Measurements from ENCODE around the gene HS6ST3. TPM values are rescaled to one million over a fixed set of nuclear protein-coding genes. Genes with fewer than 3 reads are reported as not detected.
A peak's percentile ranks its signal among the peaks of the same experiment; 100 is the strongest.

The HS6ST3 gene
- polyA plus RNA-seq, 1 donor, result 1.4 TPM

DNA sequence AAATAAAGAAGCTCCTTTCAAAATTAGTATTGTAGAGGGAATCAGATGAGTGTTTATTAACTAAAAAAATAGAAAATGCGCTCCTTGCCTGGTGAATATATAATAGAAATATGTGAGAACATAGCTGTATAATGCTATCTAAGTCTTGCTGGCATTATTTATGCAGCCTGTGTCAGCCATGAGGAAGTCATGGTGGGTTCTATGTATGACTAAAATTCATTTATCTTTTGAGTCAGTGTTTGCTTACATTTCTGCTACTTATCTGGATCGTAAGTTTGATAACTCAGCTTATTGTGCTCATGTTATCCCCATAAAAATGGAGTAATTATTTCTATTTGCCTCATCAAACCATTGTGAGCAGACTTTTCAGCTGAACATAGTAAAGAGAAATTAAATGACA, 455.1 kb downstream of the HS6ST3 start:
- 100% methylated on average over 1 of the region's 2 CpGs for WGBS (ENCODE audit: insufficient coverage, low lambda C conversion rate)
- Histone ChIP-seq H3K4me1 (ENCODE audit: control insufficient read depth, insufficient read depth, low read length) (no peaks in the 10 kb centered on the region), H3K27me3 (ENCODE audit: control insufficient read depth, insufficient read depth, low read length) (no peaks in the 10 kb centered on the region), H3K27ac (ENCODE audit: low read length) (no peak overlapping the region), H3K36me3 (ENCODE audit: control insufficient read depth, insufficient read depth, low read length) (no peaks in the 10 kb centered on the region), H3K9me3 (ENCODE audit: control insufficient read depth, low read depth, low read length) (no peaks in the 10 kb centered on the region), H3K4me3 (ENCODE audit: low read length) (no peak overlapping the region)
- DNase-seq, result no peak

DNA sequence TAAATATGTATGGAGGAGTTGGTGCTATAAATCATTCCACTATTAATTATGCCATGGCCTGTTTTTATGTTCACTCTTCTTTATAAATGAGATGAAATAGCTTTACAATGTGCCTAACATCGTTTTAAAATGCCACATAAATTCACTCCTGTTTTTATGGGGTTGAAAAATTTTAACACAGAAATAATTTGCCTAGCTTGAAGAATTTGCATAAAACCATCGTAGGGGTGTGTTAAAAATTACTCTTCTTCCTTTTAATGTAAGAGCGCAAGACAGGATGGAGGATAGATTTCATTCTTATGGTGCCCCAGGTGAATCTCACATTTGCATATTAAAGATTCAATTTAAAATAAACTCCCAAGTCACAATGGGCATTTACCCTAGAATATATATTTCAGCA, 456.6 kb downstream of the HS6ST3 start:
- Histone ChIP-seq H3K27ac (ENCODE audit: low read length) (no peak overlapping the region), H3K27me3 (ENCODE audit: control insufficient read depth, insufficient read depth, low read length) (no peaks in the 10 kb centered on the region), H3K4me1 (ENCODE audit: control insufficient read depth, insufficient read depth, low read length) (no peaks in the 10 kb centered on the region), H3K9me3 (ENCODE audit: control insufficient read depth, low read depth, low read length) (no peaks in the 10 kb centered on the region), H3K4me3 (ENCODE audit: low read length) (no peak overlapping the region), H3K36me3 (ENCODE audit: control insufficient read depth, insufficient read depth, low read length) (no peaks in the 10 kb centered on the region)
- DNase-seq, result no peak
- WGBS (ENCODE audit: insufficient coverage, low lambda C conversion rate), result 97% methylated on average over 3 of the region's 3 CpGs

DNA sequence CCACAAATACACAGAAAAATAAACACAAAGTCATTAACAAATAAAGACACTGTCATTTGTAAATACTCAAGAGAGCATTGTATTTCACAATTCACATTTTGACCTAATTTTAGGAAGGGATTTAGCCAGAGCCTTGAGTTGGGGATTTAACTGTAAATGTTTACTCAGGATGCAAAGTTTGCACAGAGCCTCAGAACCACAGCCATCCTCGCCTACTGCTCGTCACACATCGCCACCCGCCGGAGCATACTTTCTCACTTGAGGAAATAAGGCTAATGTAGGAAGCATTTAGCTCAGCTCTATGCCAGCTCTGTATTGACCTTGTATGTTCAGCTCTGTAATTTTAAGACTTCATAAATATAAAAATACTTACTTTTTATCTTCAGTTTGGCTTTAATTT, 461.6 kb downstream of the HS6ST3 start:
- H3K4me1 ChIP-seq (ENCODE audit: control insufficient read depth, insufficient read depth, low read length), result peaks cover 14% of the 10 kb centered on the region
- DNase-seq, result peak in 1 of 2 donors; percentile 6

DNA sequence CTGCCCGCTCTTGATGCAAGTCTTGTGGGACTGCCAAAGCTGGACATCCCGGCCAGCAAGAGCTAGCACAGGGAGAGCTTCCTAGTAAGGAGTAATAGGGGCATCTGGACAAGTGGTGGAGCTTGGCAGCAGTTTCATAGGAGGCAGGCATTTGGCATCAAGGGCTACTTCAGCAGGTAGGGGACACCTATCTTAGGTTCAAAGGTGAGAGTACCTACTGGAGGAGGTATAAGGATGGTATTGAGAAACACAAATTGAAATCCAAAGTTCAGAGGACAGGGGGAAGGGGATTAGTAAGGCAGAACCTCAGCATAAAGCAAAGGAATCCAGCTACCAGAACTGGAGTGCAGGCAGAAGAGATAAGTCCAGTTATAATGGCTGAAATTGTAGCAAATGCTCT, 462.7 kb downstream of the HS6ST3 start:
- Histone ChIP-seq H3K9me3 (ENCODE audit: control insufficient read depth, low read depth, low read length) (no peaks in the 10 kb centered on the region), H3K27ac (ENCODE audit: low read length) (peak overlapping the region; percentile 3), H3K4me3 (ENCODE audit: low read length) (no peak overlapping the region), H3K4me1 (ENCODE audit: control insufficient read depth, insufficient read depth, low read length) (peaks cover 14% of the 10 kb centered on the region), H3K27me3 (ENCODE audit: control insufficient read depth, insufficient read depth, low read length) (no peaks in the 10 kb centered on the region), H3K36me3 (ENCODE audit: control insufficient read depth, insufficient read depth, low read length) (no peaks in the 10 kb centered on the region)
- WGBS (ENCODE audit: insufficient coverage, low lambda C conversion rate), result no CpG with 5 or more reads among the region's 2 CpGs
- DNase-seq, result peak; percentile 45 to 55

More for the DNA sequence above, 461.6 kb downstream of the HS6ST3 start:
- no peaks in the 10 kb centered on the region for H3K27me3 ChIP-seq (ENCODE audit: control insufficient read depth, insufficient read depth, low read length)
- H3K27ac ChIP-seq (ENCODE audit: low read length), result no peak overlapping the region
- WGBS (ENCODE audit: insufficient coverage, low lambda C conversion rate), result no CpG with 5 or more reads among the region's 5 CpGs
- no peaks in the 10 kb centered on the region for H3K36me3 ChIP-seq (ENCODE audit: control insufficient read depth, insufficient read depth, low read length)
- no peaks in the 10 kb centered on the region for H3K9me3 ChIP-seq (ENCODE audit: control insufficient read depth, low read depth, low read length)
- no peak overlapping the region for H3K4me3 ChIP-seq (ENCODE audit: low read length)

DNA sequence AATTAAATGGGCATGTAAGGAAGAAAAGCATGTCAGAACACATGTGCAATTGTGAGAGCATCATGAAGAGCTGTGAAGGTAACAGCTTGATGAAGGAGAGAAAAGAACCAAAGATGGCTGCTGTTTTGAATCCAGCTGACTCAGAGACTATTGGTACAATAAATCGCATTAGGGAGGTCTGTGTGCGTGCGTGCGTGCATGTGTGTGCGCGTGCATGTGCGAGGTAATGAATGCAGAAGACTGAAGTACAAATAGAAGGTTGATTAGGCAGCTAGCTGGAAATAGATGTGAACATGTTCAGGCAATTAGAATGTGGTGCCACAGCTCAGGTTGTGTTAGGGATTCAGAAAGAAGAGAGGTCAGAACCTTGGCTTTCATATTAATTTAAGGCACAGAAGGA, 463.9 kb downstream of the HS6ST3 start:
- no peaks in the 10 kb centered on the region for H3K9me3 ChIP-seq (ENCODE audit: control insufficient read depth, low read depth, low read length)

DNA sequence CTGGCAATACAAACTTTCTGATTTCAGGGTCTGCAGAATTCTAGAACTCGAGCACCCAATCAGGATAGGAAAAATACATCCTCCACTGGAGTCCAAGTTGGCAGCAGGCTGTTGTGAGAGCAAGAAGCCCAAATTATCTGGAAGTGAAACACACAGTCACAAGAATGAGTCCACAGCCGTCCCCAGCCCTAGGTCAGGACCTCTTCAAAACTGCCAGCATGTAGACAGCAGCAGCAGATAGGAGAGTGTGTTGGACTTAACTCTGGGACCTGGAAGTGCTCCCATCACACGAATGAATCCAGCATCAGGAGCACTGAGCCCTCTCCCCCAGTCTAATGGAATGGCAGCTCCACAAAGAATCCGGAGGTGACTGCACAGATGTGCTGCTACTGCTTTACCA, 483.7 kb downstream of the HS6ST3 start:
- H3K27me3 ChIP-seq (ENCODE audit: control insufficient read depth, insufficient read depth, low read length), result no peaks in the 10 kb centered on the region
- DNase-seq, result no peak
- H3K27ac ChIP-seq (ENCODE audit: low read length), result no peak overlapping the region
- H3K9me3 ChIP-seq (ENCODE audit: control insufficient read depth, low read depth, low read length), result no peaks in the 10 kb centered on the region
- no CpG with 5 or more reads among the region's 4 CpGs for WGBS (ENCODE audit: insufficient coverage, low lambda C conversion rate)
- H3K4me1 ChIP-seq (ENCODE audit: control insufficient read depth, insufficient read depth, low read length), result no peaks in the 10 kb centered on the region
- H3K36me3 ChIP-seq (ENCODE audit: control insufficient read depth, insufficient read depth, low read length), result no peaks in the 10 kb centered on the region
- no peak overlapping the region for H3K4me3 ChIP-seq (ENCODE audit: low read length)

More for the DNA sequence above, 463.9 kb downstream of the HS6ST3 start:
- DNase-seq, result no peak
- Histone ChIP-seq H3K27ac (ENCODE audit: low read length) (no peak overlapping the region), H3K4me1 (ENCODE audit: control insufficient read depth, insufficient read depth, low read length) (peaks cover 14% of the 10 kb centered on the region), H3K4me3 (ENCODE audit: low read length) (no peak overlapping the region), H3K36me3 (ENCODE audit: control insufficient read depth, insufficient read depth, low read length) (no peaks in the 10 kb centered on the region), H3K27me3 (ENCODE audit: control insufficient read depth, insufficient read depth, low read length) (no peaks in the 10 kb centered on the region)
- WGBS (ENCODE audit: insufficient coverage, low lambda C conversion rate), result 80% methylated on average over 1 of the region's 7 CpGs

DNA sequence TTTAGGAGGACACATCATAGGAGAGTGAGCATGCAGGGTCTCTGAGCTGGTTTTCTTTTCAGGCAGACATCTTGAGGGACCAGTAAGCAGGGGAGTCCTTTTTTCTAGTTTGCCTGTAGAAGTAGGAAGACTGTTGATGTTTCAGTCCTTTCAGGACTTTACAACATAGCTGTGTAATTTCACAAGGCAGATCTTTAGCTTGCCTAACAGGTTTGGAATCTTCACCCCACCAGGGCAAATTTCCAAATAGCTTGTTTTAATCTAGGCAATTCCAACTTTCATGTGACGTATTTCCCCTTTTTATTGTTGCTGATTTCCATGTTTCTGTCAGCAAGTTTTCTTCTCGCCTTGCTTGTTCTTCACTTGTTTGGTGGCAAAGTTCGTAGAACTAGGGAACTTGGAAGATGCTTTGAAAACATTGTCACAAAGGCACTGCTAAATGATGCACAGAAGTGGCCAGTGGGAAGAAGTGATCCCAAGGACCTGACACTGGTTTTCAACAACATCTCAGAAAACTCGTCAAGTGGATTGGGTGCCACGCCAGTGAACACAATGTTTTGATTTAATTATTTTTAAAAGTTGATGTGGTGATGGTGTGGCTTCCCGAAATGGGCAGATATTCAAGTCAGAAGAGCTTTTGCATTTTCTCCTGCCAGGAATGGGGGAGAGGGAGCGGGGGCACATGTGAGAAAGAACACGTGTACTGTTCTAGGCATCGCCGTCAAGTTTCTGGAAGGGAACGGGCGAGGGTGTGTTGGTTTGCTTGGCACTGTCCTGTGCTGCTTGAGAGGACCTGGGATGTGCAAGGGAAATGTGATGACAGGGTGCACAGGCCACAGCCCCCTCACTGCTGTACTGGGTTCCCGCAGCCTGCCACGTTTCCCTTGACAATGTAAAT, 485.8 kb downstream of the HS6ST3 start:
- 80% methylated on average over 2 of the region's 14 CpGs for whole genome bisulfite sequencing (ENCODE audit: insufficient coverage, low lambda C conversion rate)
- peak in 1 of 2 donors; percentile 22 for DNase-seq

DNA sequence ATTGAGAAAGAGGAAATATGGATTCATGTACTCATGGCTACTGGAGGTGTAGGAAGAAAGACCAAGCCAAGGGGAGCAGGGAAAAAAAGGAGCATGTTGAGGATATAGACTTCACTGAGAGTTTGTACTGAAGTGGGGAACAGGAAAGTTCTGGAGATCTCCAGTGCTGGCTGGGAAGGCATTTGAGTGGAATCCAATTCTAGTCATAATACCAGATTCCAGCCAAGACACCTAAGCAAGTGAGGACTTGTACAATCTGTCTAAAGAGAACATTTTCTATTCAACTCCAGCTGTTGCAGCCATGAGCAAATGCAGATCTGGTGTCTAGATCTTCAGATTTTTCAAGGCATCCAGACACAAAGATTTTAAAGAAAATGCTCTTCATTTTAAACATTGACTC, 491.8 kb downstream of the HS6ST3 start:
- no peaks in the 10 kb centered on the region for H3K4me1 ChIP-seq (ENCODE audit: control insufficient read depth, insufficient read depth, low read length)
- H3K4me3 ChIP-seq (ENCODE audit: low read length), result no peak overlapping the region
- no peak for DNase-seq
- no peak overlapping the region for H3K27ac ChIP-seq (ENCODE audit: low read length)
- H3K9me3 ChIP-seq (ENCODE audit: control insufficient read depth, low read depth, low read length), result no peaks in the 10 kb centered on the region
- no peaks in the 10 kb centered on the region for H3K36me3 ChIP-seq (ENCODE audit: control insufficient read depth, insufficient read depth, low read length)
- no peaks in the 10 kb centered on the region for H3K27me3 ChIP-seq (ENCODE audit: control insufficient read depth, insufficient read depth, low read length)

More for the DNA sequence above, 485.8 kb downstream of the HS6ST3 start:
- no peaks in the 10 kb centered on the region for H3K4me1 ChIP-seq (ENCODE audit: control insufficient read depth, insufficient read depth, low read length)
- no peaks in the 10 kb centered on the region for H3K9me3 ChIP-seq (ENCODE audit: control insufficient read depth, low read depth, low read length)
- H3K36me3 ChIP-seq (ENCODE audit: control insufficient read depth, insufficient read depth, low read length), result no peaks in the 10 kb centered on the region
- H3K27me3 ChIP-seq (ENCODE audit: control insufficient read depth, insufficient read depth, low read length), result no peaks in the 10 kb centered on the region
- no peak overlapping the region for H3K4me3 ChIP-seq (ENCODE audit: low read length)
- H3K27ac ChIP-seq (ENCODE audit: low read length), result no peak overlapping the region

DNA sequence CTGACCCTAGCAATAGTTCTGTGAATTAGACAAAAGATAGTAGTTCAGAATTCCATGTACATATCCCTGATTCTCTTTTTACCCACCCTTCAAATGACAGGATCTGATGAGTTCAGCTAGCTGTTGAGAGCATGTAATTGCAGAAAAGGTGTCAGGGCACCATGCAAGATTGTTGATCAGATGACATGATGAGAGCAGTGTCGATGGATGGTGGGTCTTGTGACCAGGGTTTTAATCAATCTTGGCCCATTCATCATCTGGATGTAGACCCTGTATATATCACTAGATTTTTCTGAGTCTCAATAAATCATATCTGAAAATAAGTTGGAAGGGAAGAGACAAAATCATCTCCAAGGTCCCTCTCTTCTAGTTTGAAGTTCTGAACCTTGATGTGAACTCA, 525.3 kb downstream of the HS6ST3 start:
- no CpG with 5 or more reads among the region's 1 CpG for WGBS (ENCODE audit: insufficient coverage, low lambda C conversion rate)
- no peaks in the 10 kb centered on the region for H3K9me3 ChIP-seq (ENCODE audit: control insufficient read depth, low read depth, low read length)
- H3K4me3 ChIP-seq (ENCODE audit: low read length), result no peak overlapping the region
- no peaks in the 10 kb centered on the region for H3K27me3 ChIP-seq (ENCODE audit: control insufficient read depth, insufficient read depth, low read length)
- no peaks in the 10 kb centered on the region for H3K4me1 ChIP-seq (ENCODE audit: control insufficient read depth, insufficient read depth, low read length)
- no peak overlapping the region for H3K27ac ChIP-seq (ENCODE audit: low read length)
- DNase-seq, result no peak
- no peaks in the 10 kb centered on the region for H3K36me3 ChIP-seq (ENCODE audit: control insufficient read depth, insufficient read depth, low read length)

DNA sequence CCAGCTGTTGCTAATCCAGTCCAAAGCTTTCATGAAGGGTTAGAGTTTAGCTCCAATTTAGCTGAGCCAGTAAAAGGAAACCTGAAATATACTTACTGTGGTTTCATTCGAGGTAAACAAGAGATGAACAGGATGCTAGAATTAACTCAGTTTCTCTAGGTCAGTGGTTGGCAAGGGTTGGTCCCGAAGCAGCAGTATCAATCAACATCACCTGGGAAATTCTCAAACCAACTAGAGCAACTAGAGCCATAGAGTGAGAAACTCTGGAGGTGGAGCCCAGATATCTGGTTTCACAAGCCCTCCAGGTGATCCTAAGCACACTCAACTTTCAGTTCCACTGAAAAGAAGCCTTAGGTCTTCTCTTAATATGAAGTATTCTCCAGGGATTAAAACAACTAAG, 527.6 kb downstream of the HS6ST3 start:
- no peaks in the 10 kb centered on the region for H3K9me3 ChIP-seq (ENCODE audit: control insufficient read depth, low read depth, low read length)
- no CpG with 5 or more reads among the region's 2 CpGs for WGBS (ENCODE audit: insufficient coverage, low lambda C conversion rate)

More for the DNA sequence above, 527.6 kb downstream of the HS6ST3 start:
- H3K27me3 ChIP-seq (ENCODE audit: control insufficient read depth, insufficient read depth, low read length), result no peaks in the 10 kb centered on the region
- H3K4me3 ChIP-seq (ENCODE audit: low read length), result no peak overlapping the region
- DNase-seq, result no peak
- H3K4me1 ChIP-seq (ENCODE audit: control insufficient read depth, insufficient read depth, low read length), result no peaks in the 10 kb centered on the region
- no peaks in the 10 kb centered on the region for H3K36me3 ChIP-seq (ENCODE audit: control insufficient read depth, insufficient read depth, low read length)
- no peak overlapping the region for H3K27ac ChIP-seq (ENCODE audit: low read length)

All from large intestine (tissue), 3 donors.